Neural progenitor cell (in vitro differentiated cells): ENCODE results near the gene OR2D2.

Experiments
- EZH2 ChIP-seq: fragments of 200-600 bp; sonication (generic); IDR thresholded peaks from 2 replicates; pipeline ENCODE4 v1.6.1; 2017; ENCODE audit warnings: antibody characterized with exemption, mild to moderate bottlenecking, moderate library complexity
- TF ChIP-seq, protein P1 (sequence below): fragments of 200-600 bp; sonication (generic); IDR thresholded peaks from 2 replicates; pipeline ENCODE4 v1.5.1; 2017; ENCODE audit warnings: antibody characterized with exemption, mild to moderate bottlenecking

DNA sequence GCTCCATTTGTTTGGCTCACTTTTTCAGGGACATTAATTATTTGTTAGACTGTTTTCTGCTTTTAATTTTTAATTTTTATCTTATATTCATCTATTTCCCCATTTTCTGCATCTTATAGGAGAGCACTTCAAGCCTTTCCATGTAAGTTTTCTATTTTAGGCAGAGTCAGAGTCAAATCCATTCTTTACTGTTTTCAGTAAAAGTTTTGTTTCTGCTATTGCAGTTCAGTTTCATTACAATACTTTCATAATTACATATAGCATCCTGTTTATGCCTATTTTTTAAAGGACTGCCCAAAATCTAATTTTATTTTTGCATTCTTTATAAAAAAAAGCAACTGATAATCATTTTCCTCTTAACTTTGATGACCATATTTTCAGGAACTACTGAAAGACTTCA, 50.6 kb downstream of the OR2D2 start:
- no peak for TF ChIP-seq EZH2
- TF ChIP-seq, protein P1, sequence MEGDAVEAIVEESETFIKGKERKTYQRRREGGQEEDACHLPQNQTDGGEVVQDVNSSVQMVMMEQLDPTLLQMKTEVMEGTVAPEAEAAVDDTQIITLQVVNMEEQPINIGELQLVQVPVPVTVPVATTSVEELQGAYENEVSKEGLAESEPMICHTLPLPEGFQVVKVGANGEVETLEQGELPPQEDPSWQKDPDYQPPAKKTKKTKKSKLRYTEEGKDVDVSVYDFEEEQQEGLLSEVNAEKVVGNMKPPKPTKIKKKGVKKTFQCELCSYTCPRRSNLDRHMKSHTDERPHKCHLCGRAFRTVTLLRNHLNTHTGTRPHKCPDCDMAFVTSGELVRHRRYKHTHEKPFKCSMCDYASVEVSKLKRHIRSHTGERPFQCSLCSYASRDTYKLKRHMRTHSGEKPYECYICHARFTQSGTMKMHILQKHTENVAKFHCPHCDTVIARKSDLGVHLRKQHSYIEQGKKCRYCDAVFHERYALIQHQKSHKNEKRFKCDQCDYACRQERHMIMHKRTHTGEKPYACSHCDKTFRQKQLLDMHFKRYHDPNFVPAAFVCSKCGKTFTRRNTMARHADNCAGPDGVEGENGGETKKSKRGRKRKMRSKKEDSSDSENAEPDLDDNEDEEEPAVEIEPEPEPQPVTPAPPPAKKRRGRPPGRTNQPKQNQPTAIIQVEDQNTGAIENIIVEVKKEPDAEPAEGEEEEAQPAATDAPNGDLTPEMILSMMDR: no peak
